ENCODE data around the gene NFIB. TPM values are rescaled to one million over a fixed set of nuclear protein-coding genes. Genes with fewer than 3 reads are reported as not detected.

The NFIB gene
- total RNA-seq, 1 donor from 2014 or later = 0.30 TPM

DNA sequence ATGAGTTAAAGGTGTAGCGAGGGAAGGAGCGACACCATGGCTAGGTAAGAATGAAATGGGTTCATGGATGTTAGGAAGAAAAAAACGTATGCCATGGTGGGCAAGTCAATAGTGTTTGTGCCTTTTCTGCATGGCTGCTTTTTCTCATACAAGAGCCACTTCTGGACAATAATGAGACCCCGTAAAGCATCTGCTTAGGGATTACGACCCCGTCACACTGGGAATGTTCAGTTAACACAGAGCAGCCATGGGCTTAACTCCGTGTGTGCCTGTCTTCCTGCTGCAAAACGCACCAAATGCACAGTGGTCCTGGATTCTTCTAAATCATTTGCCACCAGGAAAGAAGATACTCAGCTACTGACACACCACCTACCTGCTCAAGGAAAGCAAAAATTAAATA, 81.8 kb downstream of the NFIB start:
- peak; percentile 32 for DNase-seq (ENCODE audit: low spot score)
- Histone ChIP-seq H3K4me3 (no peak overlapping the region), H3K4me2 (peak overlapping the region; percentile 59), H4K20me1 (ENCODE audit: low read depth) (no peaks in the 10 kb centered on the region), H3K9me3 (ENCODE audit: low read depth) (no peaks in the 10 kb centered on the region), H3K27me3 (no peaks in the 10 kb centered on the region), H3K4me1 (peaks cover 21% of the 10 kb centered on the region), H3K79me2 (ENCODE audit: low read depth) (no peaks in the 10 kb centered on the region), H3F3A (ENCODE audit: low read depth) (peaks cover 7% of the 10 kb centered on the region), H3K36me3 (no peaks in the 10 kb centered on the region), H3K27ac (no peak overlapping the region), H3K9ac (no peak overlapping the region), H2AFZ (replicated peaks) (no peak overlapping the region)
- no peak for TF ChIP-seq EZH2phosphoT487 (IDR thresholded peaks at IDR 0.05)
- TF ChIP-seq EZH2 (IDR thresholded peaks at IDR 0.05) = no peak
- H3K9me3 Mint-ChIP-seq = no peaks in the 10 kb centered on the region
- H3K36me3 Mint-ChIP-seq = no peaks in the 10 kb centered on the region
- H3K4me3 Mint-ChIP-seq = no peak overlapping the region
- peaks cover 5% of the 10 kb centered on the region for H3K4me1 Mint-ChIP-seq
- H3K27ac Mint-ChIP-seq = no peak overlapping the region
- H3K27me3 Mint-ChIP-seq (ENCODE audit: insufficient read depth, low read depth) = peaks cover 2% of the 10 kb centered on the region

GRCh38 chr9:14231196-14231990, 82.5 kb downstream of the NFIB start:
- H3K9me3 ChIP-seq (ENCODE audit: low read depth) = no peaks in the 10 kb centered on the region
- H3K27me3 ChIP-seq = no peaks in the 10 kb centered on the region
- H3K36me3 ChIP-seq = no peaks in the 10 kb centered on the region
- no peak overlapping the region for H3K9ac ChIP-seq
- peaks cover 7% of the 10 kb centered on the region for H3F3A ChIP-seq (ENCODE audit: low read depth)
- Mint-ChIP-seq H3K27ac (no peak overlapping the region), H3K36me3 (no peaks in the 10 kb centered on the region), H3K4me3 (no peak overlapping the region), H3K4me1 (peaks cover 5% of the 10 kb centered on the region), H3K27me3 (ENCODE audit: insufficient read depth, low read depth) (peaks cover 2% of the 10 kb centered on the region), H3K9me3 (no peaks in the 10 kb centered on the region)
- peak overlapping the region; percentile 59 for H3K4me2 ChIP-seq
- no peak overlapping the region for H2AFZ ChIP-seq (replicated peaks)
- TF ChIP-seq, protein P1, sequence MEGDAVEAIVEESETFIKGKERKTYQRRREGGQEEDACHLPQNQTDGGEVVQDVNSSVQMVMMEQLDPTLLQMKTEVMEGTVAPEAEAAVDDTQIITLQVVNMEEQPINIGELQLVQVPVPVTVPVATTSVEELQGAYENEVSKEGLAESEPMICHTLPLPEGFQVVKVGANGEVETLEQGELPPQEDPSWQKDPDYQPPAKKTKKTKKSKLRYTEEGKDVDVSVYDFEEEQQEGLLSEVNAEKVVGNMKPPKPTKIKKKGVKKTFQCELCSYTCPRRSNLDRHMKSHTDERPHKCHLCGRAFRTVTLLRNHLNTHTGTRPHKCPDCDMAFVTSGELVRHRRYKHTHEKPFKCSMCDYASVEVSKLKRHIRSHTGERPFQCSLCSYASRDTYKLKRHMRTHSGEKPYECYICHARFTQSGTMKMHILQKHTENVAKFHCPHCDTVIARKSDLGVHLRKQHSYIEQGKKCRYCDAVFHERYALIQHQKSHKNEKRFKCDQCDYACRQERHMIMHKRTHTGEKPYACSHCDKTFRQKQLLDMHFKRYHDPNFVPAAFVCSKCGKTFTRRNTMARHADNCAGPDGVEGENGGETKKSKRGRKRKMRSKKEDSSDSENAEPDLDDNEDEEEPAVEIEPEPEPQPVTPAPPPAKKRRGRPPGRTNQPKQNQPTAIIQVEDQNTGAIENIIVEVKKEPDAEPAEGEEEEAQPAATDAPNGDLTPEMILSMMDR (IDR thresholded peaks at IDR 0.05) = no peak
- TF ChIP-seq EZH2 (IDR thresholded peaks at IDR 0.05) (no peak), EZH2phosphoT487 (IDR thresholded peaks at IDR 0.05) (no peak)
- no peak overlapping the region for H3K4me3 ChIP-seq
- H3K4me1 ChIP-seq = peaks cover 21% of the 10 kb centered on the region
- H3K79me2 ChIP-seq (ENCODE audit: low read depth) = no peaks in the 10 kb centered on the region
- H3K27ac ChIP-seq = no peak overlapping the region
- no peak for DNase-seq (ENCODE audit: low spot score)
- H4K20me1 ChIP-seq (ENCODE audit: low read depth) = no peaks in the 10 kb centered on the region

DNA sequence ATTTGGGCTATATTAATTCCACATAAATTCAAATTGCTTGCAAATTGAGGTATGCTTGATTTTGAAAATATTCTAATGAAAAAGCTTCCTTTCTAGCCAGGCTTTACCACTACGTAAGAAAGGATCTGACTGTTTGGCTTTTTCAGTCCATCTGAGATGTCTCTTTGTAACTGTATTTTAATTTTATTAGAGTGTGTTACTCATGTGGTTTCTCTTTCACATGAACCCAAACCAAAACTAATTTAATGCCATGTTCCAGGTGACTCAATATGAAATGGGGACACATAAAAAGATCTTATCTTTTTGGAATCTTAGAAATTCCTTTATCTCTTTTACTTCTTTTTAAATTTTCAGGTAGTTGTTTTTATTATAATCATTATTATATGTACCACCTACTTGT, 85.3 kb downstream of the NFIB start:
- Mint-ChIP-seq H3K27me3 (ENCODE audit: insufficient read depth, low read depth) (peaks cover 2% of the 10 kb centered on the region), H3K4me1 (peaks cover 5% of the 10 kb centered on the region), H3K9me3 (no peaks in the 10 kb centered on the region), H3K27ac (no peak overlapping the region), H3K4me3 (no peak overlapping the region), H3K36me3 (no peaks in the 10 kb centered on the region)
- Histone ChIP-seq H2AFZ (replicated peaks) (no peak overlapping the region), H3K27me3 (no peaks in the 10 kb centered on the region), H3K79me2 (ENCODE audit: low read depth) (no peaks in the 10 kb centered on the region), H3K27ac (no peak overlapping the region), H3K9me3 (ENCODE audit: low read depth) (no peaks in the 10 kb centered on the region), H3K4me3 (no peak overlapping the region), H4K20me1 (ENCODE audit: low read depth) (no peaks in the 10 kb centered on the region), H3K4me1 (peaks cover 21% of the 10 kb centered on the region), H3K9ac (no peak overlapping the region), H3K4me2 (no peak overlapping the region), H3K36me3 (no peaks in the 10 kb centered on the region), H3F3A (ENCODE audit: low read depth) (peaks cover 7% of the 10 kb centered on the region)
- no peak for TF ChIP-seq EZH2 (IDR thresholded peaks at IDR 0.05)
- TF ChIP-seq EZH2phosphoT487 (IDR thresholded peaks at IDR 0.05) = no peak
- TF ChIP-seq, protein P1 (IDR thresholded peaks at IDR 0.05) = no peak
- DNase-seq (ENCODE audit: low spot score) = no peak
